Measurements from ENCODE around the gene TRPT1. TPM values are rescaled to one million over a fixed set of nuclear protein-coding genes. Genes with fewer than 3 reads are reported as not detected.

The TRPT1 gene
- total and polyA plus RNA-seq, 2 experiments from 2014 or later: 36.9 to 52.2 TPM

GRCh38 chr11:64267207-64267945, 41.4 kb upstream of the TRPT1 start:
- H3K27me3 ChIP-seq (ENCODE audit: insufficient read depth): no peaks in the 10 kb centered on the region
- TF ChIP-seq, protein P1, sequence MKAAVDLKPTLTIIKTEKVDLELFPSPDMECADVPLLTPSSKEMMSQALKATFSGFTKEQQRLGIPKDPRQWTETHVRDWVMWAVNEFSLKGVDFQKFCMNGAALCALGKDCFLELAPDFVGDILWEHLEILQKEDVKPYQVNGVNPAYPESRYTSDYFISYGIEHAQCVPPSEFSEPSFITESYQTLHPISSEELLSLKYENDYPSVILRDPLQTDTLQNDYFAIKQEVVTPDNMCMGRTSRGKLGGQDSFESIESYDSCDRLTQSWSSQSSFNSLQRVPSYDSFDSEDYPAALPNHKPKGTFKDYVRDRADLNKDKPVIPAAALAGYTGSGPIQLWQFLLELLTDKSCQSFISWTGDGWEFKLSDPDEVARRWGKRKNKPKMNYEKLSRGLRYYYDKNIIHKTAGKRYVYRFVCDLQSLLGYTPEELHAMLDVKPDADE (IDR thresholded peaks at IDR 0.05): no peak
- TF ChIP-seq NANOG (IDR thresholded peaks at IDR 0.05; ENCODE audit: borderline replicate concordance) (no peak), ZNF462 (CRISPR knock-in tag; IDR thresholded peaks at IDR 0.05) (no peak), POLR2AphosphoS5 (IDR thresholded peaks at IDR 0.05; ENCODE audit: low read depth) (no peak), JUNB (IDR thresholded peaks at IDR 0.05; ENCODE audit: unreplicated experiment) (no peak), REST (IDR thresholded peaks at IDR 0.05; ENCODE audit: unreplicated experiment) (no peak), CREB1 (CRISPR knock-in tag; IDR thresholded peaks at IDR 0.05; ENCODE audit: low read depth) (no peak), ZNF114 (CRISPR knock-in tag; IDR thresholded peaks at IDR 0.05) (no peak), EZH2 (IDR thresholded peaks at IDR 0.05; ENCODE audit: low read depth, unreplicated experiment) (no peak), ZNF331 (CRISPR knock-in tag; IDR thresholded peaks at IDR 0.05; ENCODE audit: low read depth) (no peak), CTCF (conservative IDR thresholded peaks at IDR 0.05; ENCODE audit: low read depth in 2 of 2) (no peak), STAT1 (IDR thresholded peaks at IDR 0.05; ENCODE audit: unreplicated experiment) (no peak), EZH2phosphoT487 (IDR thresholded peaks at IDR 0.05; ENCODE audit: unreplicated experiment) (no peak)
- H4K20me1 ChIP-seq (replicated peaks; ENCODE audit: insufficient read depth): no peaks in the 10 kb centered on the region
- H3K27ac Mint-ChIP-seq: no peak overlapping the region
- no peaks in the 10 kb centered on the region for H3K79me2 ChIP-seq (replicated peaks; ENCODE audit: insufficient read depth)
- no peak overlapping the region for H3K4me3 ChIP-seq
- H2AFZ ChIP-seq: no peak overlapping the region
- H3F3A ChIP-seq (replicated peaks; ENCODE audit: low read depth): peaks cover 30% of the 10 kb centered on the region
- no peak for DNase-seq (ENCODE audit: low spot score)
- H3K9me3 Mint-ChIP-seq: peaks cover 3% of the 10 kb centered on the region; the same call in 2 of the 3 replicates
- ATAC-seq: no peak
- peaks cover 25% of the 10 kb centered on the region for H3K4me1 Mint-ChIP-seq
- H3K4me2 ChIP-seq: no peak overlapping the region
- no peak overlapping the region; the same call in 2 of the 3 replicates for H3K4me3 Mint-ChIP-seq
- peaks cover 11% of the 10 kb centered on the region; the same call in 1 of the 2 replicates for H3K4me1 ChIP-seq (ENCODE audit: insufficient read depth)
- no peaks in the 10 kb centered on the region for H3K9me2 ChIP-seq (ENCODE audit: insufficient read depth)
- H3K27me3 Mint-ChIP-seq (ENCODE audit: insufficient read depth, low read depth, poor library complexity): peaks cover 24% of the 10 kb centered on the region
- H3K27ac ChIP-seq (ENCODE audit: low read depth): no peak overlapping the region
- peaks cover 45% of the 10 kb centered on the region for H3K36me3 Mint-ChIP-seq (ENCODE audit: low read depth)
- no peaks in the 10 kb centered on the region; the same call in 1 of the 2 replicates for H3K36me3 ChIP-seq (ENCODE audit: insufficient read depth)
